Measurements from ENCODE around the gene BRD7.

DNA sequence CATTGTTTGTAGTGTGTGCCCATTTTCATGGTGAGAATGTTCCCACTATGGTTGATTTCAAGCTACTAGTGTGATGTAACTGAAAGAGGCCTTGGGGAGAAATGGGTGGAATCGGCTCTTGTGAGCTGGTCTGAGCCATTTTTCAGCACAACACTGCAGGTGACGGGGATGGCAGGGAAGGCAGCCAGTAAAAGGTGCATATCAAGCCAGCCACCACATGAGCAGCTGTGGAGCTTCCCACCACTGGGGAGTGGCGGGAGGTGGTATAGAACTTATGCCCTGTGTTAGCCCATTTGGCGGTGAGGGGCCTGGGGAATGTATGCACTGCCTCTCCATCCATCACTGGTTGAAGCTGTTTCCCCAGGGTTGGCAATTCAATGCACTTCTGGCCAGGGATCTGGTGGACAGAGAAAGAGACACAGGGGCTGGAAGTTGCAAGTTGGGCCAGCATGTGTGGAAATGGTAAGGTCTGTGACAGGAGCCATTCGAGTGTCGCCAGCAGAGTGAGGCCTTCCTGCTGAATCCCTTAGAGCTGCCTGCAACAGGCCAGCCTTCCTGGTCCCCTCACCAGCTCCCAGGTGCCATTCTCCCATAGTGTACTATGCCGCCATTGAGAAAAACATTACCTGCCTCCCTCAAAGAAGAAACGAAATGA, 31.7 kb upstream of the BRD7 start:
- TF ChIP-seq, protein P1, sequence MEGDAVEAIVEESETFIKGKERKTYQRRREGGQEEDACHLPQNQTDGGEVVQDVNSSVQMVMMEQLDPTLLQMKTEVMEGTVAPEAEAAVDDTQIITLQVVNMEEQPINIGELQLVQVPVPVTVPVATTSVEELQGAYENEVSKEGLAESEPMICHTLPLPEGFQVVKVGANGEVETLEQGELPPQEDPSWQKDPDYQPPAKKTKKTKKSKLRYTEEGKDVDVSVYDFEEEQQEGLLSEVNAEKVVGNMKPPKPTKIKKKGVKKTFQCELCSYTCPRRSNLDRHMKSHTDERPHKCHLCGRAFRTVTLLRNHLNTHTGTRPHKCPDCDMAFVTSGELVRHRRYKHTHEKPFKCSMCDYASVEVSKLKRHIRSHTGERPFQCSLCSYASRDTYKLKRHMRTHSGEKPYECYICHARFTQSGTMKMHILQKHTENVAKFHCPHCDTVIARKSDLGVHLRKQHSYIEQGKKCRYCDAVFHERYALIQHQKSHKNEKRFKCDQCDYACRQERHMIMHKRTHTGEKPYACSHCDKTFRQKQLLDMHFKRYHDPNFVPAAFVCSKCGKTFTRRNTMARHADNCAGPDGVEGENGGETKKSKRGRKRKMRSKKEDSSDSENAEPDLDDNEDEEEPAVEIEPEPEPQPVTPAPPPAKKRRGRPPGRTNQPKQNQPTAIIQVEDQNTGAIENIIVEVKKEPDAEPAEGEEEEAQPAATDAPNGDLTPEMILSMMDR (conservative IDR thresholded peaks at IDR 0.05; ENCODE audit: low read depth, low read length) = no peak
- TF ChIP-seq EZH2 (IDR thresholded peaks at IDR 0.05; ENCODE audit: low read length, unreplicated experiment) = no peak

Measured in PC-3 (cell line).